GM21786 (cell line): ENCODE measurements around the gene CPO.

Experiments
- ATAC-seq: cut with Tn5 transposase; IDR thresholded peaks from one replicate; pipeline ENCODE4 v1.9.1; 2021; ENCODE audit not compliant: unreplicated experiment

Gene CPO

DNA sequence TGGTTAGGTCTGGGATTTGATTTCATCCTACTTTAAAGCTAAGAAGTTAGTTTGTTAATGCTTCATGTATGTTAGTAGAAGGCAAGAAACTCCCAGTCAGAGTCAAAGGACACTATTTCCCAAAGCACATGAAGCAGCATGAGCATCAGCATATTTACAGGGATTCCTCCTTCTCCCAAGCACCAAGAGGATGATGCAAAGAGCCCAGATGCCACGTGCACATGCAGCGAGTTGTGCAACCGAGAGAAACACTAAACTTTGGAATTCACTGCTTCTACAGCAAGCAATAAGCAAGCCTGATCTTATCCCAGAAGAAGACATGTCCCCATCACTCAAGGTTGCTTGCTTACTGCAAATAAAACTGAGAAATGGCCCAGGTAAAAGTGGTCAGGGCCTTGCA lies 32.5 kb downstream of the CPO start:
- ATAC-seq = no peak

DNA sequence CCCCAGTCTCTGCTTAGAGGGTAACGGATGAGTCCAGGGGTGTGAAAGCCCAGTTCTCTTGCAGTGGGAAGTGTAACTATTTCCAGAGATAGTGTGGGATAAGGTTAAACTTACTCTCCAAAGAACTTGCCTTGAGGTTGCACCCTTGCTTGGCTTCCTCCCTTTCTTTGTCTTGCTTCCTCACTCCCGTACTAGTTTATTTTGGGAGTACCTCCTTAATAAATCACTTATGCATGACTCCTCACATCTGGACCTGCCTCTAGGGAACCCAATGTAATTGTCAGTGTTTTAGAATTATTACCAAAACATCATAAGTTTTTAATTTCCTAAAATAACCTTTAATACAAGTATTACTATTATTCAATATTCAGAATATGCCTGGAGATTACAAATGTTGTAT lies 35.2 kb downstream of the CPO start:
- no peak for ATAC-seq

DNA sequence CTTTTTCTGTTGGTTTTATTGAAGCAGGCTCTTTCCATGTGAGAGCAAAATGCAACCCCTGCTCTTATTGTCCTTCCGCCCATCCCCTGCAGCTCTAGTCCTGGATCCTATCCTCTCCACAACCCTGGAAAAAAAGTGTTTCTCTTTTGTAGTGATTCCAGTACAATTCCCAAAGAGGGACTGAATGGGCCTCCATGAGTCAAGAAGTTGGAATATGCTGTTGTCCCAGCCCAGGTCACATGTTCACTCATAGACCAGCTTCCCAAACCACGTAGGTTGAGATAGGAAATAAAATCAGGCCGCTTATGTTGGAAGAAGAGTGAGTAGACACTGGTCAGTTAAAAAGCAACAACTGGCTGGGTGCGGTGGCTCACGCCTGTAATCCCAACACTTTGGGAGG lies 39.4 kb downstream of the CPO start:
- no peak for ATAC-seq

DNA sequence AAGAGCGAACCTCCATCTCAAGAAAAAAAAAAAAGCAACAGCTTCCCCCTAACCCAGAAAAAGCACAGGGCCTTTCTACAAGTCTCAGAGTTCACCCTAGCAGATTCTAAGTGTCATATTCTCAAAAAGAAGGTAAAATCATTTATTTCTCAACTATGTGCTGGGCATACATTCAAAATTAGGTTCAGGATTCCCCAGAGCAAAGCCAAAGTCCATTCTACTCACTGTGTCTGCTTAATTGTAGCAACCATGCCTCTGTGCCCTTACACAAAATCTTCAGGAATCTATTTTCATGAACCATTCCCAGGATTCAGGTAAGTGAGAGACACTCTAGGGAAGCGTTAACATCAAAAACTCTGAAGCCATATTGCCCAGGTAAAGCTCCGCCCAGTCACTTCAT lies 40.0 kb downstream of the CPO start:
- no peak for ATAC-seq

DNA sequence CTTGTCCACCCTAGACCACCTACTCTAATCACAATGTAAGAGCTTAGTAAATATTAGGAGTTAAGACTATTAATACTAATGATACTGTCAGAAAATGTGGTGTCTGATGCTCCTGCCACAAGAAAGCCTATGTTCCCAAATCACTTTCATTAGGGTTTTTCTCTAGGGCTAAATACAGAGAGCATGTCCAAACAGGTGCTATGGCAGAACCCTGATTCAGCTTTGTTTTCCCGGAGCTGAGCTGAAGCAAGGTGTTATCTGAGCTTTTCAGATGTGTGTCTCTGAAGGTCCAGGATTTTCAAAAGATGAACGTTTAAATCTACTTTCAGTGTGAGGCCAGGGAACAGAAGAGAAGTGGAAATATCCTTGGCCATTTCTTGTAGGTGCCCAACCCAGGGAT lies 40.6 kb downstream of the CPO start:
- no peak for ATAC-seq

DNA sequence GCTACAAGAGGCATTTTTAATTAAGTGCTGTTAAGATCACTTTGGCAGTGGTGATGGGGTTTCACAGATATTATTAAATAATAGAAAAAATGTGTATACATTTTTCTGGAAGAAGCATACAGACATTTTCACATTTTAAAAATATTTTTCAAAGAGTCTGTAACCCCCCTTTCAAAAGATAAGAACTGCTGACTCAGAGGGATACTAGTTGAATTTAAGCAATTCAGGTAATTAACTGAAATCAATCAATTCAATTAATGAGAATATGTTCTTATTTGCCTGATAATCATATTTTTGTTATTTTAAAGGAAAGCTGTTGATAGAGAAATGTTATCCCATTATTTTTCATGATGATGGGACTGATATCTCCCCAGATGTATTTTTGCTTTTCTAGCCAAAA lies 41.1 kb downstream of the CPO start:
- no peak for ATAC-seq

DNA sequence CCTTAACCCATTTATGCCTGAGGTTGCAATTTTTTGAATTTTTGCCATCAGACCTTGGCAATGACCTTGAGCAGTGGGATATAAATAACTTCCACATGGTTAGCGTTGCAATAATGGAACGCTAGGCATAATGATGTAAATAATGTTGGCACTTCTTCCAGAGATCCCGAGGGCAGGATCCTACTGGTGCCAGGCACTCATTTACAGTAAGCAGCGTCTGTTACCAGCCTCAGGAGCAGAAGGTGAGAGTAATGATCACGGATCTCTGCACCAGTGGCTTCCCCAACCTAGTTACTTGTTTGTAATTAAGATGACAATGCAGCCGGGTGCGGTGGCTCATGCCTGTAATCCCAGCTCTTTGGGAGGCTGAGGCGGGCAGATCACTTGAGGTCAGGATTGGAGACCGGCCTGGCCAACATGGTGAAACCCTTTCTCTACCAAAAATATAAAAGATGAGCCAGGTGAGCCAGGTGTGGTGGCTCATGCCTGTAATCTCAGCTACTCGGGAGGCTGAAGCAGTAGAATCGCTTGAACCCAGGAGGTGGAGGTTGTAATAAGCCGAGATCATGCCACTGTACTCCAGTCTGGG lies 41.9 kb downstream of the CPO start:
- ATAC-seq = no peak

DNA sequence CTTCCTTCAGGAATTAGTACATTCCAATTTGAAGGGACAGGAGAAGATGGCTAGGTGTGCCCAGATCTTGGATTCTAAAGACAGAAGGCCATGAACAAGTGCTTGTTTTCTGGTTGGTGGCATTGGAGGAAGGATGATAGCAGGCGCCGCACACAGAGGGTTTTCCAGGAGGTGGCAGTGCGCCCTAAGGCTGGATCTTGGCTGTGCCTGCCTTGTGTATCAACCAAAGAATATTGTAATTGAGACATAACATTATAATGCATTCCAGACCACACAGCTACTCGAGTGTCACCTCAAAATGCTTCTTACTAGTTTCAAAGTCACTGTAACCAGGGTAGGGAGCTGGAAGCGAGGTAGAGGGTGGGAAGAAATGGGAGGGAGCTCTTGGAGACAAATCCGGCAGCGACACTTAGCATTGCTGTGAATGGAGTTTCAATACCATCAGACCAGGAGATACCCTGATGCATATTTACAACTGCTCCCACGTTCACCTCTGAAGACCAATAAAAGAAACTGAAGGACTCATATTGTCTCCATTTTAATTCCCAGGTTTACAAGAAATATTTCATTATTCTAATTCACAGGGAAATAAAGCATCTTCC lies 42.5 kb downstream of the CPO start:
- no peak for ATAC-seq

DNA sequence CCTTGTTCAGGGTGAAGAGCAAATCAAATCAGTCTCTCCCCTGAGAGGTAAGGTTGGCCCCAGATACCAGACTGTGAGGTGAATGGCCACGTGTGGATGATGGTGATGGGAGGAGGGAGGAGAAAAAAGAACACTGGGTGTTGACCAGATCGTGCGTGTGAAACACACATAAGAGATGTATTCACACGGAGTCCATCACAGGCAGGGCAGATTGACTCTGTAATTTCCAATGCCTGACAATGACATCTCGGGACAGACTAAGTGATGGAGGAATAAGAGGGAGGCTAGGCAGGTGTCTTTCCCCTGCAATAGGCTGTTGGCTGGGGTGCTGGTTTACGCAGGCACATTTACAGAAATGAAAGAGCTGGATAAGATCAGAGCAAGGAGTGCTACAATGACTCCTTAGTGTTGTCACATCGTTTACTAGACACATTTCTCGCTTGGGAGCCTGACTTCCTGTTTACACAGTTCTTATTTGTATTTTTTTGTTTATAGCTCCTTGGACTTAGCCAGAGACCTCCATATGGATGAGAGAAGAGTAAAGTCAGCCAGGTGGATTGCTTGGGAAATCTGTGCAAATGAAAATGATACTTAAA lies 43.1 kb downstream of the CPO start:
- no peak for ATAC-seq

DNA sequence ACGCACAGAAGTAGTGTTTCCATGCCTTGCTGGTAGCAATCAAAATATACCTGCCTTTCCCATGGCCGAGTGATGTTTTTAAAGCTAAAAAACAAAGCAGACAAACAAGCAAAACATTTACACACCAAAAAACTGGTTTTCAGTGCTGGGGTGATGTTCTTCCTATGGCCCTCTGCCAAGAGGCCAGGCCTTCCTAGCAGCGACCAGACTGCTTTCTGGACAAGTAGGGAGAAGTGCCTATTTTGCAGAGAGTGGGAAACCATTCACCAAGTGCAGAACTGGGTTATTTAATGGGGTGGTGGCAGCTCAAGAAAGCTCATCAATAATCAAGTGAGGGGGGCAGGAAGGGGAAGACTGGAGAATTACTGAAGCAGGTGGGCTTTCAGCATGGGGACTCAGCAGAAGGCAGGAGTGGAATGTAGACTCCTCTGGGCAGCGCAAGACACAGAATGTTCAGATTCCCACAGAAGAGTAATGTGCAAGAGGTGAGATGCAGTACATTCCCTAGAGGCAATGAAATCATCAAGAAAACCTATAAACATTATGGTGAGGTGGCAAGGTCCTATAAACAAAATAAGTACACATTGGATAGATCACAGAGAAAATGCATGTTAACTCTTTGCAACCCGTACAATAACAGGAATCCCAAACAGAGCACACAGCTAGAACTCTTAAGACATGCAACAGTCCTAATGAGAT lies 44.0 kb downstream of the CPO start:
- no peak for ATAC-seq

DNA sequence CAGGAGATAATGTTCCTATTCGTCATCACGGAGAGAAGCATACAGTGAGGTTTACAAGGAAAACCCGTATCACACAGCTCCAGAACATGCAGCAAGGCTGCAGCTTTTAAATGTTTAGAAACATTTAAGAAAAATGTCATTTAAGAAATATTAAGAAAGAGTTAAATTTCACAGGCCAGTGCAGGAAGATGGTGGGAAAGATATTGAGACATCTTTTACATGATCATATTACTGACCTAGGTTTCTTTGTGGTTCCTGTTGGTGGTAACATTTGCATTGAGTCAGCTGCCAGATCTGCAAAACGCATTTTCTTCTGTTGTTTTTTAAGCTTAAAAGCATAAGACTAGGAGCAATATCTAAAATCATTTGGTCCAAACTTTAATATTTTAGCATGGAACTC lies 44.9 kb downstream of the CPO start:
- no peak for ATAC-seq

DNA sequence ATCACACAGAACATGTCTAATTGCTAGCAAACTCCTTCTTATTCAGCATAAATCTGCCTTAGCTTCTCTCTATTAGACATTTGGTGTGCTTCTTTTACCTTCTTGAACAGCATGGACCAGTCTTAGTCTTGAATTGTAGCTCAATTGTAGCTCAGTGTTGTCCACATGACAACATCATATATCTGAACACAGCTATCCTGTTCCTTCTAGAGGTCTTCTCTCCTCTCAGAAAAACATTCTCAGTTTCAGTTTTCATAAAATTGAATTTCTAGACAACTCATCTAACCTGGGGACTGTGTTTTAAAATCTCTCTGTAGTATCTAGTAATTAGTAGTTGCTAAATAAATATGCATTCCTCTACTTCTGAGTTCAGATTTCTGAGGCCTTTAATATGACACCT lies 47.6 kb downstream of the CPO start:
- no peak for ATAC-seq

DNA sequence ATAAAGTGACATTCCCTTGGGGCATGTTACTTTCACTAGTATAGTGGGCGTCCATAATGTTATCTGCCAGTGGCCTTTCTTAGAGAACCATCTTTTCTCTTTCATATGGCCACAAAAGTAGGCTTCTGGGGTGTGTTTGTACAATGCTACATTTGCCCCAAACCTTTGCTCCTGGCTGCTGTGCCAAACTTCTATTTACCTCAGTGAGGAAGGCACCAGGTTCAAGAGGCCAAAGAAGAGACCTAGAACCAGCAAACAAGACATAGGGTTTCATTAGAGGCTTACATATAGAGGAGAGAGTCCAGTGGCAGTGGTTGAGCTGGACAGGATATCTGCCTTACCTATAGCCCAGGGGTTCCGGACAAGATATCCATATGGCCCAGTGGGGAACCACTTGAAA lies 48.5 kb downstream of the CPO start:
- ATAC-seq = no peak

DNA sequence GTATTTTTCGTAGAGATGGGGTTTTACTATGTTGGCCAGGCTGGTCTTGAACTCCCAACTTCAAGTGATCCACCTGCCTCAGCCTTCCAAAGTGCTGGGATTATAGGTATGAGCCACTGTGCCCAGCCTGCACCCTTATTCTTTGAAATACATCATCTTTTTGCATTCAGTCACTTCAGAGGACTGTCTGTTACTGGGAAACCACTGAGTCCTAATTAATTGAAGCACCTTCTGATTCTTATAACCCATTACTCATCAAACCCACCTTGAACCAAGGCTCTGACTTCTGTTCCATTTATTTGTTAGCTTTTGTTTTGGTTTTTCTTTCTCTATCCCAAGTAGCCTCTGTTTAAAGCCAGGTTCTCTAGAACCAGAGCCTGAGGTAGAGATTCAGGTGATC lies 49.6 kb downstream of the CPO start:
- no peak for ATAC-seq

DNA sequence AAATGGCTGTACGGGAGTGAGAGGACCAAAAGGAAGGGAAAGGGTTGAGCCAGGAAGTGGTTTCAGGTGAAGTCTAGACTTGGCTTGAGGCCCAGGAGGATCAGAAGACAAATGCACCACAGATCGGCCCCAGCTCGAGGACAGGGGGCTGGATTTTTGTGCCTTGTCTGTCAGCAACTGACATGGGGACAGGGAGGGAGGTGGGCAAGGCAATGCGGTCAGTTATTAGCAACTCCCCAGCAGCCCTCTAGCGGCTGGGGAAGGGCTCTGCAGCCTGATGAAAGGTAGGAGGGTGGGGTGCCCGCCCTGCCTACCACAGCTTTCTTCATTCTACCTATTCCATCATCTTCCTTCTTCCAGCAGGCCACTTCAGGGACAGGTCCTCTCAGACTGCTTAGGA lies 50.0 kb downstream of the CPO start:
- peak; percentile 80 for ATAC-seq

DNA sequence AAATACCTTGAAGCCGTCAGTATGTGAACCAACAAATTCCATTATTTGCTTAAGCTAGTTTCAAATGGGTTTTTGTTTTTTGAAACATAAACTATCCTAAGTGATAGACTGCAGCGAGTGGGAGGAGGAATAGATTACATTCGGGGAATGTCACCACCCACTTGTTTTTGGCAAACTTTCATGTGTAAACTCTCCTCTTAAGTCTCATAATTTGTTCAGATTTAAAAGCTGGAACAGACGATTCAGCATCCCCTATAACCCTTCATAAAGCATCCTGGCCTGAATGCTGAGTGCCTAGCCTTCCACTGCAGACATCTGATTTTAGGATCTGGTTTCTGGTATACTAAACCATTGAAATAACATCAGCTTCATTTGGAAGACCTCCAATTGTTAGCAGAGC lies 51.0 kb downstream of the CPO start:
- no peak for ATAC-seq

DNA sequence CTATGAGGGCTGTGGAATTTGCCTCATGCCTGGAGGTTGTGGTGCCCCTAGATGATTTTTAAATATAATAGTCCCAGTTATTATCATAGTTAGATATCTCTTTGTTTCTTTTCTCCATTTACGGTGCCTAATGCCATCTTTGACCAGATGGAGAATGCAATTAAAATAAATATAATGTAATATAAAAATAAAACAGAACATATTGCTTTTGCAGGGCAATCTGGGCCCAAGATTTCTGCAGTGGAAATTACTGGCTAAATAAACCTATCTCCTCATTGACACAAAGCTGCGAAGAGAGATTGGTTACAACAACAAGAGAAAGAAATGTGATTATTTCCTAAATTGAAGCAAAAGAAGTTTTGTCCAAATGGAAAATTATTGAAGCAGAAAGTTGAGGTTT lies 51.8 kb downstream of the CPO start:
- no peak for ATAC-seq

DNA sequence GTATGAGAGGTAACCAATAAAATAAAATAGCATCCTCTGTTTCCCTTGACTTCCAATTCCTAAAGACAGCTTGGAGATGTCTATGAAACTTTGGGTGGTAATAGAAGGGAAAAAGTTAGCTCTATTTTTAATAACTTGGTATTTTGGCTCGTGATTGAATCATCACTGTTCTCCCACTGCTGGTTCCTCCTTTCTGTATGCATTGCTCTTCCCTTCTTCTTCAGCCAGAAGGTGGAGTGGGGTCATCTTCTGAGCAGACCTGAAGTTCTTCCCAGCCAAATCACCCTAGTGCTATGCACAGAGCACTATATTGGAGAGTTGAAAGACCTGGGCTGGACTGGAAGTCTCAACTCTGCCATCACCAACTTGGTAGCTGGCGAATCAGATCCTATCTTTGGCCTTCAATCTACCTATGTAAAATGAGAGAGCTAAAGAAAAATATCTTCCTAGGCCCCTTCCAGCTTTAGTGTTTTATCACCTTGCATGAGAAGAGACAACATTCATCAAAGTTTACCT lies 54.1 kb downstream of the CPO start:
- ATAC-seq = no peak

DNA sequence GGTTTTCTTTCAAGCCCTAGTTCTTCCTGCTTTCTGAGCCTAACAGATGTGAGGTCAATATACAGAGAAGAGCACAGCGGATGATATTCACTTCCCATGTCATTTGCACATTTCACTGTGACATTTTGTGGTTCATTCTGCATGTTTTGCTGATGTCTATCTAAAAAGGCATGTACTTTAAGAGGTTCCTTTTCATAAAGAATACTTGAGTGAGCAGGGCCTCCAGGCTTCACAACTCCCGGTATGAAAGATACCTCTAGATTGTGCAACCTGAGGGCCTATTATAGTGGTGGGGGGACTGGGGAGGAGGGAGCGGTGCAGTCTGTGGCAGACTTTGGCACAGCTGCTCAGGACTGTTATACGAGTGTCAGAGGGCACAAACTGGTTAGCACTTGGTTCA lies 54.6 kb downstream of the CPO start:
- ATAC-seq = no peak

DNA sequence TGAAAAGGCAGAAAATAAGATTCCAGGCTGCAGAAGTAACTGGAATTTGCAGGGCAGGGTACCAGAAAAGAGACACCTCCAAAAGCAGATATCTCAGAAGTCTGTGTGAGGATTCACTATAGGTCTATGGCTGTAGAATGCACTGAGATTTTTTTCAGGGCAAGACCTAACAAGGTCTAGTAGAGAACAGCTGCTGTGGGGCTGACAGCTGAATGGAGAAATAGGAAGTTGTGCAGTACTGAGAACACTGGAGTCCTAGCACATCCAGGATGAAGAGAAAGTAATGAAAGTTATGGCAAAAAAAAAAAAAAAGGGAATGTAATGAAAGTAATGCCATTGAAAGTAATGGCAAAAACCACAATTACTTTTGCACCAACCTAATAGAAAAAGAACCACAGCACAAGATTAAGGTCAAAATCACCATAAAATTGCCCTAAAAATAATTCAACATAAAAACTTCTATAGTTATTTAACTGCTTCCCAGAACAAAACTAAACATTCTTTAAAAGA lies 57.3 kb downstream of the CPO start:
- no peak for ATAC-seq

DNA sequence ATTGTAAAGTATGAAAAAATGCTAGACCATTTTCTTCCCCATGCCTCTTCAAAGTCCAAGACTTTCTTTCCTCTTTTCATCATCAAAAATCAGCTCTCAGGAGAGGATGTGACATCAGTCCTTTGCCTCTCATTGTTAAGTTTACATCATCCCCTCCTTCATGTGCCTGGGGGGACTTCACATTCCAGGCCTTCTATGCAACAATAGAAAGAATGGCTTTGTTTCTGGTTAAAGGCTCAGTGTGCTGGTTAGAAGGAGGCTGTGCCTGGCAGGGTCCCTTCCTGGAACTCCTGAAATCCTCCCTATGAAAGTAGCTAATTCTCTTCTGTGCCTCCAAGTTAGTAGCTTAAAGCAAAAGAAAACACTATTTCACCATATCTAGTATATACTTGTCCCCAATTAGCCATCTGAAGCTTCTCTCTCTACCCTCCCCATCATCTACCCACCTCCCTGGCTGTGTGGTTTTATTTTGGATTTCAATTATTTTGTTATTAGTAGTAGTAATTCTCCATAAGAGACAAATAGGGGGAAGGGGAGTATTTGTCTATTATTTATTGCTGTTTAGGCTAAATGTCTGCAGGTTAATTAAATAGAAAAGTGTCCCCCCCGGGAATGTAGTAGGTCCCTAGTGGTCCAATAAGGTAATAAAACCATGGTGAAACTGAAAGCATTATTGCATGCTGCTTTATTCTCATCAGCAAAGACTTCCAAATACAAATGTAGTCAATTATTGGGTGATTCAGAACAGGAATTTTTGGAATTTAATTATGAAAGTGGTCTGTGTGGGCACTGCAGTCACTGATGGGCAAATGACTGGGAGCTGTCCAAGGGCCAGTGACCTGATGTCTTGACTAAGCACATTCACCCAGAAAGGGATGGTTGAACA lies 69.0 kb downstream of the CPO start:
- ATAC-seq = no peak
